Ascending aorta (tissue), 2 donors: ENCODE results near the gene DYSF. TPM values are rescaled to one million over a fixed set of nuclear protein-coding genes. Genes with fewer than 3 reads are reported as not detected.

Experiments used
- DNase-seq, 2 donors: peaks; one replicate each; pipeline ENCODE4 v3.0.0-alpha.2; 2019; ENCODE audit warnings: low spot score in 2 of 2
- H3K27ac ChIP-seq, 2 donors: fragments of 200-600 bp; sonication (generic); one replicate each; pipeline ENCODE4 v1.5.1; 2016 to 2017; ENCODE audit warnings: mild to moderate bottlenecking in 1 of 2
- H3K27me3 ChIP-seq: fragments of 200-600 bp; sonication (generic); one replicate; pipeline ENCODE4 v1.5.1; 2017
- H3K36me3 ChIP-seq, 2 donors: fragments of 200-600 bp; sonication (generic); one replicate each; pipeline ENCODE4 v1.5.1; 2016
- H3K4me1 ChIP-seq, 2 donors: fragments of 200-600 bp; sonication (generic); one replicate each; pipeline ENCODE4 v1.5.1; 2016 to 2017; ENCODE audit warnings: mild to moderate bottlenecking in 1 of 2
- H3K4me3 ChIP-seq, 2 donors: fragments of 200-600 bp; sonication (generic); one replicate each; pipeline ENCODE4 v1.5.1; 2016 to 2017; ENCODE audit warnings: mild to moderate bottlenecking in 1 of 2
- H3K9me3 ChIP-seq, 2 donors: fragments of 200-600 bp; sonication (generic); one replicate each; pipeline ENCODE4 v1.5.1; 2016
- intact Hi-C: fragments of 100-400 bp; cut with DNase I; formaldehyde crosslinking; loops from one replicate; pipeline ENCODE4 v1.15.1; 2023
- total RNA-seq: library from RNA; depleted of rRNA; stranded (reverse); fragments of >200 nt; gene quantifications from one replicate; pipeline ENCODE4 v1.1.0, GENCODE V29; 2016
- TF ChIP-seq, protein P1 (sequence below), 3 experiments: fragments of 200-600 bp in 2 of 3; fragments of 450-650 bp in 1 of 3; sonication (generic) in 2 of 3; IDR thresholded peaks; one replicate each; pipeline ENCODE4 v1.5.1; 2016 to 2019; ENCODE audit warnings: antibody characterized with exemption in 3 of 3, mild to moderate bottlenecking in 1 of 3, moderate library complexity in 1 of 3

DYSF gene
- total RNA-seq, 1 donor from 2014 or later, result 58.3 TPM

- TF ChIP-seq, protein P1, sequence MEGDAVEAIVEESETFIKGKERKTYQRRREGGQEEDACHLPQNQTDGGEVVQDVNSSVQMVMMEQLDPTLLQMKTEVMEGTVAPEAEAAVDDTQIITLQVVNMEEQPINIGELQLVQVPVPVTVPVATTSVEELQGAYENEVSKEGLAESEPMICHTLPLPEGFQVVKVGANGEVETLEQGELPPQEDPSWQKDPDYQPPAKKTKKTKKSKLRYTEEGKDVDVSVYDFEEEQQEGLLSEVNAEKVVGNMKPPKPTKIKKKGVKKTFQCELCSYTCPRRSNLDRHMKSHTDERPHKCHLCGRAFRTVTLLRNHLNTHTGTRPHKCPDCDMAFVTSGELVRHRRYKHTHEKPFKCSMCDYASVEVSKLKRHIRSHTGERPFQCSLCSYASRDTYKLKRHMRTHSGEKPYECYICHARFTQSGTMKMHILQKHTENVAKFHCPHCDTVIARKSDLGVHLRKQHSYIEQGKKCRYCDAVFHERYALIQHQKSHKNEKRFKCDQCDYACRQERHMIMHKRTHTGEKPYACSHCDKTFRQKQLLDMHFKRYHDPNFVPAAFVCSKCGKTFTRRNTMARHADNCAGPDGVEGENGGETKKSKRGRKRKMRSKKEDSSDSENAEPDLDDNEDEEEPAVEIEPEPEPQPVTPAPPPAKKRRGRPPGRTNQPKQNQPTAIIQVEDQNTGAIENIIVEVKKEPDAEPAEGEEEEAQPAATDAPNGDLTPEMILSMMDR (IDR thresholded peaks at IDR 0.05), result no peak
- no peak overlapping the region for H3K27ac ChIP-seq
- DNase-seq, result peak in 1 of 2 donors; percentile 49
- H3K9me3 ChIP-seq, result no peaks in the 10 kb centered on the region
- intact Hi-C loops, result no loop called here
- H3K27me3 ChIP-seq, result no peaks in the 10 kb centered on the region
- H3K4me1 ChIP-seq, result peaks cover 0 to 10% of the 10 kb centered on the region in 2 donors
- no peaks in the 10 kb centered on the region for H3K36me3 ChIP-seq
- H3K4me3 ChIP-seq, result no peak overlapping the region
Measured at GRCh38 chr2:71462056-71462605, 8.8 kb downstream of the DYSF start.

GRCh38 chr2:71462641-71463341 lies 9.4 kb downstream of the DYSF start:
- Histone ChIP-seq H3K27me3 (no peaks in the 10 kb centered on the region), H3K9me3 (no peaks in the 10 kb centered on the region), H3K4me1 (peaks cover 0 to 13% of the 10 kb centered on the region in 2 donors), H3K36me3 (no peaks in the 10 kb centered on the region), H3K27ac (no peak overlapping the region), H3K4me3 (no peak overlapping the region)
- TF ChIP-seq, protein P1 (IDR thresholded peaks at IDR 0.05), result no peak
- intact Hi-C loops, result no loop called here
- peak in 1 of 2 donors; percentile 33 for DNase-seq

DNA sequence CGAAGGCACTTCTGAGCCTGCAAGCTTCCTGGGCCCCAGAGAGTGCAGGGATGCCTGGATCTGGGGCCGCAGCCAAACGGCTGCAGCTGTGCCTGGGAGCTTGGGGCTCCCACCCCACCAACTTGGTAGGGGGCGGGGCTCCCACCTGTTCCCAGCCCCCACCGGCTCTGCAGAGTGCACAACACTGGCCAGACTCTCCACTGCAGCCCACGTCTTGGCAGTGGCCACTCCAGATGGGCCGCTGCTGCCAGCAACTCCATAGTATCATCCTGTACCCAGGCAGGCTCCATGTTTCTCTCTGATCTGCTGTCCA lies 9.9 kb downstream of the DYSF start:
- intact Hi-C loops, result no loop called here
- H3K27me3 ChIP-seq, result no peaks in the 10 kb centered on the region
- TF ChIP-seq, protein P1 (IDR thresholded peaks at IDR 0.05), result no peak
- H3K4me3 ChIP-seq, result no peak overlapping the region
- H3K4me1 ChIP-seq, result peaks cover 0 to 13% of the 10 kb centered on the region in 2 donors
- H3K9me3 ChIP-seq, result no peaks in the 10 kb centered on the region
- peak in 1 of 2 donors; percentile 45 for DNase-seq
- no peak overlapping the region for H3K27ac ChIP-seq
- no peaks in the 10 kb centered on the region for H3K36me3 ChIP-seq

DNA sequence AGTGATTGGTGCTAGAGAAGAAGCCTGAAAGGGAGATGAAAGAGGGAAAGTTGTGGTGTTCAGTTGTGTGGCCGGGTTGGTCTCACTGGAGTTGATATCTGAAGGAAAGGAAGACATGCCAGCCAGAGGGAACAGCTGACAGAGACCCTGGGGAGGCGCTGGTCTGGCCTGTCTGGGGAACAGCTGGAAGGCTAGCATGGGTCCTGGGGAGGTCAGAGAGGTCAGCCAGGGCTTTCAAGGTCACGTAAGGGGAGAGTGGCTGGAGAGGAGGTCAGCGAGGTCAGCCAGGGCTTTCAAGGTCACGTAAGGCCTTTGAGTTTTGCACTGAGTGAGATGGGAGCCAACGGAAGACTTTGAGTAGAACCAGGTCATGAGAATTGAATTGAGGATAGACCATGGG lies 11.0 kb downstream of the DYSF start:
- intact Hi-C loops, result no loop called here
- Histone ChIP-seq H3K36me3 (no peaks in the 10 kb centered on the region), H3K27ac (no peak overlapping the region), H3K4me1 (peaks cover 0 to 13% of the 10 kb centered on the region in 2 donors), H3K4me3 (no peak overlapping the region), H3K9me3 (no peaks in the 10 kb centered on the region), H3K27me3 (no peaks in the 10 kb centered on the region)
- TF ChIP-seq, protein P1 (IDR thresholded peaks at IDR 0.05), result no peak
- DNase-seq, result peak in 1 of 2 donors; percentile 21

- TF ChIP-seq, protein P1 (IDR thresholded peaks at IDR 0.05), result no peak
- intact Hi-C loops, result loop anchor here (5.0 kb wide), 1 partner anchor 37 kb away; no protein-coding TSS in a partner anchor
- H3K27ac ChIP-seq, result no peak overlapping the region
- H3K4me1 ChIP-seq, result peaks cover 0 to 13% of the 10 kb centered on the region in 2 donors
- H3K9me3 ChIP-seq, result no peaks in the 10 kb centered on the region
- H3K4me3 ChIP-seq, result no peak overlapping the region
- peak in 1 of 2 donors; percentile 47 for DNase-seq
- no peaks in the 10 kb centered on the region for H3K27me3 ChIP-seq
- H3K36me3 ChIP-seq, result no peaks in the 10 kb centered on the region
Measured at GRCh38 chr2:71465356-71465755, 12.0 kb downstream of the DYSF start.
